HepG2 (cell line): ENCODE results near the gene KIF22. TPM values are rescaled to one million over a fixed set of nuclear protein-coding genes. Genes with fewer than 3 reads are reported as not detected.

Experiments
- ASH2L ChIP-seq: fragments of 300-600, 200-600 bp; sonication (generic); IDR thresholded peaks from 2 replicates; pipeline ENCODE4 v1.7.0; 2017; ENCODE audit warnings: low read depth, mild to moderate bottlenecking, moderate library complexity, mixed read lengths, low read length; ENCODE audit not compliant: insufficient read length
- ATF7 ChIP-seq, 2 experiments: fragments of 450-650 bp in 1 of 2; sonication (generic) in 1 of 2; formaldehyde crosslinking in 1 of 2; IDR thresholded peaks; 2 replicates each; pipeline versions ENCODE4 v1.4.0 to v1.6.1; 2016 to 2020; ENCODE audit warnings: antibody characterized with exemption in 1 of 2, mild to moderate bottlenecking in 1 of 2, missing genetic modification reagents in 1 of 2
- ELF4 ChIP-seq: sonication (generic); formaldehyde crosslinking; IDR thresholded peaks from 2 replicates; pipeline ENCODE4 v1.5.0; 2020; ENCODE audit warnings: missing genetic modification reagents, mild to moderate bottlenecking, moderate library complexity, borderline replicate concordance
- LBX2 ChIP-seq: sonication (generic); formaldehyde crosslinking; IDR thresholded peaks from 2 replicates; pipeline ENCODE4 v1.5.0; 2020; ENCODE audit warnings: missing genetic modification reagents, mild to moderate bottlenecking, borderline replicate concordance
- MLX ChIP-seq: IDR thresholded peaks from 2 replicates; pipeline ENCODE4 v1.6.1; 2016
- NRL ChIP-seq: sonication (generic); formaldehyde crosslinking; IDR thresholded peaks from 2 replicates; pipeline ENCODE4 v1.5.0; 2020; ENCODE audit warnings: missing genetic modification reagents, mild to moderate bottlenecking, moderate library complexity, borderline replicate concordance
- SIN3A ChIP-seq: IDR thresholded peaks from 2 replicates; pipeline ENCODE4 v1.6.1; 2011; ENCODE audit warnings: low read depth, mild to moderate bottlenecking, control low read depth, low read length, borderline replicate concordance
- SMYD3 ChIP-seq: sonication (generic); formaldehyde crosslinking; IDR thresholded peaks from 2 replicates; pipeline ENCODE4 v1.8.1; 2023; ENCODE audit warnings: mild to moderate bottlenecking, missing genetic modification reagents
- TSC22D2 ChIP-seq: sonication (generic); formaldehyde crosslinking; IDR thresholded peaks from 2 replicates; pipeline ENCODE4 v1.5.1; 2020; ENCODE audit warnings: missing genetic modification reagents, mild to moderate bottlenecking, borderline replicate concordance
- ZBTB7A ChIP-seq: sonication (generic); formaldehyde crosslinking; IDR thresholded peaks from 2 replicates; pipeline ENCODE4 v1.8.0; 2022; ENCODE audit warnings: mild to moderate bottlenecking, missing genetic modification reagents
- ZNF18 ChIP-seq: sonication (generic); formaldehyde crosslinking; IDR thresholded peaks from 2 replicates; pipeline ENCODE4 v1.8.0; 2022; ENCODE audit warnings: mild to moderate bottlenecking, missing genetic modification reagents; ENCODE audit not compliant: insufficient replicate concordance
- ZNF235 ChIP-seq: sonication (generic); formaldehyde crosslinking; IDR thresholded peaks from 2 replicates; pipeline ENCODE4 v1.8.1; 2023; ENCODE audit warnings: mild to moderate bottlenecking, missing genetic modification reagents, borderline replicate concordance
- ZNF263 ChIP-seq: sonication (generic); formaldehyde crosslinking; IDR thresholded peaks from 2 replicates; pipeline ENCODE4 v1.4.0; 2020; ENCODE audit warnings: missing genetic modification reagents
- ZNF703 ChIP-seq: sonication (generic); formaldehyde crosslinking; IDR thresholded peaks from 2 replicates; pipeline ENCODE4 v1.5.1; 2020; ENCODE audit warnings: missing genetic modification reagents, mild to moderate bottlenecking, moderate library complexity, borderline replicate concordance
- ZNF83 ChIP-seq: sonication (generic); formaldehyde crosslinking; IDR thresholded peaks from 2 replicates; pipeline ENCODE4 v1.4.0; 2020; ENCODE audit warnings: missing genetic modification reagents, mild to moderate bottlenecking, borderline replicate concordance
- polyA plus RNA-seq, 8 experiments: library from polyadenylated mRNA; depleted of rRNA in 3 of 8; stranded (reverse) in 7 of 8; unstranded in 1 of 8; fragments of >200 nt; fragmentation: Illumina TruSeq in 4 of 8; extraction: Trizol in 4 of 8; gene quantifications; 2 replicates each; pipeline versions ENCODE4 v1.2.1 to v1.2.3, GENCODE V29; 2011 to 2016; ENCODE audit warnings: low read depth in 4 of 8, missing spikeins in 1 of 8, mixed read lengths in 1 of 8; ENCODE audit not compliant: insufficient read depth in 1 of 8
- total RNA-seq, 5 experiments: library from RNA; depleted of rRNA; stranded (reverse); fragments of >200 nt; fragmentation: Illumina TruSeq; extraction: Trizol; gene quantifications; 2 replicates each; pipeline ENCODE4 v1.2.3, GENCODE V29; 2016; ENCODE audit warnings: low read depth in 1 of 5
- TF ChIP-seq, protein P1 (sequence below): sonication (generic); formaldehyde crosslinking; IDR thresholded peaks from 2 replicates; pipeline ENCODE4 v1.9.0; 2021; ENCODE audit warnings: mild to moderate bottlenecking, missing genetic modification reagents
- TF ChIP-seq, protein P2 (sequence below): sonication (generic); formaldehyde crosslinking; IDR thresholded peaks from 2 replicates; pipeline ENCODE4 v1.4.0; 2020; ENCODE audit warnings: mild to moderate bottlenecking, missing genetic modification reagents

Gene KIF22
- total and polyA plus RNA-seq, 2 of the 13 experiments (the other 11 are each of a cell fraction or from before 2014, with no cell fraction given), result 95.8 to 118 TPM

DNA sequence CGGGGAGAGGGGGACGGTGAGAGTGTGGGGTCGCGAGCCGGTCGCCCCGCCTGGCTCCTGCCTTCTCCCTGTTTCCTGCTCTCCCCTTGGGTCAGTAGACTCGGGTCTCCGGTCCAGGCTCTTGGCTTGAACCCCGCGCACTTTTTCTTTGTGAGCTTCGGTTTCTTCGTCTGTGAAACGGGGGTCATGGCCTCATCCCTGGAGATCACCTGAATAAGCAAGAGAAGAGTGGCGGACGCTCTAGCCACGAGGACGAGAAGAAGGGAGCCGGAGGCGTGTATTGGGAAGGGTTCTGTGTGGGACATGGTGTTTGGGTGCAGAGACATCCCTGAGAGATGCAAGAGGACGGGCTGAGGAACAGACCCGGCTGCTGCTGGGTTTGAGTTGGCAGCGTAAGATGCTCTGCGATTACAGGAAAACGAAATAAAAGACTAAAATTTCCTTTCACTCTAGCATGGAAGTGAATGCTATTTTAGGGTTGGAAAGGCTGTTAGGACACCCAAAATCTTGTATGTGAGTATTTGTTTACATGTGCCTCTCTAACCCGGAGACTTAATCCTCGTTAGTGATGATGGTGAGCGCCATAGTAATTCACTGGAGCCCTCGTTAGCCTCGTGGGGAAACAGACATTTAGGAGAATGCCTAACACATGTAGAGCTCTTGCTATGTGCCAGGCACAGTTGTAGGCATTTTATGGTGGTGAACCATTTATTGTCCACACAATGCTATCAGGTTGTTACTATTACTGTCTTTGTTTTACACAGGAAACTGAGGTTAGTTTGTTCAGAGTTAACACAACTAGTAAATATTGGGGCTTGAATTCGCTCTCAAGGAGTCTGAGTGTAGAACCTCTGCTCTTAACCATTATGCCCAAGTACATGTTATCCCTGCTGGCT, 646 bp downstream of the KIF22 start (continued):
- TF ChIP-seq, protein P1, sequence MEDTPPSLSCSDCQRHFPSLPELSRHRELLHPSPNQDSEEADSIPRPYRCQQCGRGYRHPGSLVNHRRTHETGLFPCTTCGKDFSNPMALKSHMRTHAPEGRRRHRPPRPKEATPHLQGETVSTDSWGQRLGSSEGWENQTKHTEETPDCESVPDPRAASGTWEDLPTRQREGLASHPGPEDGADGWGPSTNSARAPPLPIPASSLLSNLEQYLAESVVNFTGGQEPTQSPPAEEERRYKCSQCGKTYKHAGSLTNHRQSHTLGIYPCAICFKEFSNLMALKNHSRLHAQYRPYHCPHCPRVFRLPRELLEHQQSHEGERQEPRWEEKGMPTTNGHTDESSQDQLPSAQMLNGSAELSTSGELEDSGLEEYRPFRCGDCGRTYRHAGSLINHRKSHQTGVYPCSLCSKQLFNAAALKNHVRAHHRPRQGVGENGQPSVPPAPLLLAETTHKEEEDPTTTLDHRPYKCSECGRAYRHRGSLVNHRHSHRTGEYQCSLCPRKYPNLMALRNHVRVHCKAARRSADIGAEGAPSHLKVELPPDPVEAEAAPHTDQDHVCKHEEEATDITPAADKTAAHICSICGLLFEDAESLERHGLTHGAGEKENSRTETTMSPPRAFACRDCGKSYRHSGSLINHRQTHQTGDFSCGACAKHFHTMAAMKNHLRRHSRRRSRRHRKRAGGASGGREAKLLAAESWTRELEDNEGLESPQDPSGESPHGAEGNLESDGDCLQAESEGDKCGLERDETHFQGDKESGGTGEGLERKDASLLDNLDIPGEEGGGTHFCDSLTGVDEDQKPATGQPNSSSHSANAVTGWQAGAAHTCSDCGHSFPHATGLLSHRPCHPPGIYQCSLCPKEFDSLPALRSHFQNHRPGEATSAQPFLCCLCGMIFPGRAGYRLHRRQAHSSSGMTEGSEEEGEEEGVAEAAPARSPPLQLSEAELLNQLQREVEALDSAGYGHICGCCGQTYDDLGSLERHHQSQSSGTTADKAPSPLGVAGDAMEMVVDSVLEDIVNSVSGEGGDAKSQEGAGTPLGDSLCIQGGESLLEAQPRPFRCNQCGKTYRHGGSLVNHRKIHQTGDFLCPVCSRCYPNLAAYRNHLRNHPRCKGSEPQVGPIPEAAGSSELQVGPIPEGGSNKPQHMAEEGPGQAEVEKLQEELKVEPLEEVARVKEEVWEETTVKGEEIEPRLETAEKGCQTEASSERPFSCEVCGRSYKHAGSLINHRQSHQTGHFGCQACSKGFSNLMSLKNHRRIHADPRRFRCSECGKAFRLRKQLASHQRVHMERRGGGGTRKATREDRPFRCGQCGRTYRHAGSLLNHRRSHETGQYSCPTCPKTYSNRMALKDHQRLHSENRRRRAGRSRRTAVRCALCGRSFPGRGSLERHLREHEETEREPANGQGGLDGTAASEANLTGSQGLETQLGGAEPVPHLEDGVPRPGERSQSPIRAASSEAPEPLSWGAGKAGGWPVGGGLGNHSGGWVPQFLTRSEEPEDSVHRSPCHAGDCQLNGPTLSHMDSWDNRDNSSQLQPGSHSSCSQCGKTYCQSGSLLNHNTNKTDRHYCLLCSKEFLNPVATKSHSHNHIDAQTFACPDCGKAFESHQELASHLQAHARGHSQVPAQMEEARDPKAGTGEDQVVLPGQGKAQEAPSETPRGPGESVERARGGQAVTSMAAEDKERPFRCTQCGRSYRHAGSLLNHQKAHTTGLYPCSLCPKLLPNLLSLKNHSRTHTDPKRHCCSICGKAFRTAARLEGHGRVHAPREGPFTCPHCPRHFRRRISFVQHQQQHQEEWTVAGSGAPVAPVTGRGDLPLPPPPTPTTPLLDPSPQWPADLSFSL, result 0 out of 2 replicates have a peak, but pooled peaks have one; percentile 39
- TF ChIP-seq NRL (CRISPR knock-in tag) (no peak), ZNF18 (CRISPR knock-in tag) (peak; percentile 27), ZNF83 (CRISPR knock-in tag) (no peak), ZNF703 (CRISPR knock-in tag) (0 out of 2 replicates have a peak, but pooled peaks have one; percentile 45), TSC22D2 (CRISPR knock-in tag) (0 out of 2 replicates have a peak, but pooled peaks have one; percentile 6), LBX2 (0 out of 2 replicates have a peak, but pooled peaks have one; percentile 51), ELF4 (CRISPR knock-in tag) (0 out of 2 replicates have a peak, but pooled peaks have one; percentile 62), MLX (CRISPR knock-in tag) (no peak), ZNF235 (CRISPR knock-in tag) (peak; percentile 84; the same call in 1 of the 2 replicates), SIN3A (peak; percentile 1; the same call in 1 of the 2 replicates), ZNF263 (CRISPR knock-in tag) (peak; percentile 1; the same call in 1 of the 2 replicates), ASH2L (peak; percentile 88), ZBTB7A (CRISPR knock-in tag) (0 out of 2 replicates have a peak, but pooled peaks have one; percentile 38), SMYD3 (peak; percentile 12; the same call in 1 of the 2 replicates), ATF7 (IDR thresholded peaks at IDR 0.05) (no peak), ATF7 (CRISPR knock-in tag; IDR thresholded peaks at IDR 0.05) (no peak)
- TF ChIP-seq, protein P2, sequence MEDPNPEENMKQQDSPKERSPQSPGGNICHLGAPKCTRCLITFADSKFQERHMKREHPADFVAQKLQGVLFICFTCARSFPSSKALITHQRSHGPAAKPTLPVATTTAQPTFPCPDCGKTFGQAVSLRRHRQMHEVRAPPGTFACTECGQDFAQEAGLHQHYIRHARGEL (CRISPR knock-in tag), result 0 out of 2 replicates have a peak, but pooled peaks have one; percentile 2
